Neuronal stem cell (in vitro differentiated cells): ENCODE measurements around the gene WDTC1.
A peak's percentile ranks its signal among the peaks of the same experiment; 100 is the strongest.

Source experiments
- DNase-seq: peaks from one replicate; pipeline ENCODE4 v3.0.0-alpha.2; 2013; ENCODE audit warnings: low spot score
- H2AFZ ChIP-seq: one replicate; pipeline ENCODE4 v1.6.1; 2013; ENCODE audit warnings: mild to moderate bottlenecking, low read length, inconsistent platforms
- H2AK5ac ChIP-seq: 2 replicates; pipeline ENCODE4 v1.6.1; 2013; ENCODE audit warnings: low read depth, mild to moderate bottlenecking, inconsistent platforms, low read length, moderate library complexity, mixed read lengths
- H2BK120ac ChIP-seq: 2 replicates; pipeline ENCODE4 v1.6.1; 2013; ENCODE audit warnings: low read depth, mild to moderate bottlenecking, inconsistent platforms, low read length, moderate library complexity, mixed read lengths
- H2BK12ac ChIP-seq: one replicate; pipeline ENCODE4 v1.6.1; 2013; ENCODE audit warnings: low read length, inconsistent platforms
- H2BK15ac ChIP-seq: 2 replicates; pipeline ENCODE4 v1.6.1; 2013; ENCODE audit warnings: mild to moderate bottlenecking, low read length, inconsistent platforms, mixed read lengths
- H2BK5ac ChIP-seq: one replicate; pipeline ENCODE4 v1.6.1; 2013; ENCODE audit warnings: inconsistent platforms, mild to moderate bottlenecking, low read length, moderate library complexity
- H3K14ac ChIP-seq: one replicate; pipeline ENCODE4 v1.6.1; 2013; ENCODE audit warnings: low read length, inconsistent platforms
- H3K18ac ChIP-seq: 2 replicates; pipeline ENCODE4 v1.6.1; 2013; ENCODE audit warnings: low read length, inconsistent platforms
- H3K23ac ChIP-seq: 2 replicates; pipeline ENCODE4 v1.6.1; 2013; ENCODE audit warnings: low read depth, mild to moderate bottlenecking, mixed read lengths, low read length, inconsistent platforms; ENCODE audit not compliant: poor library complexity
- H3K27ac ChIP-seq: replicated peaks from 3 replicates; pipeline ENCODE4 v1.5.1; 2013; ENCODE audit warnings: low read length, inconsistent platforms
- H3K27me3 ChIP-seq, 3 experiments: 2 replicates each; pipeline ENCODE4 v1.6.1; 2013; ENCODE audit warnings: low read length in 3 of 3, mild to moderate bottlenecking in 2 of 3, inconsistent platforms in 1 of 3, low read depth in 1 of 3, mixed read lengths in 1 of 3, moderate library complexity in 1 of 3; ENCODE audit not compliant: control insufficient read depth in 3 of 3, insufficient read depth in 3 of 3
- H3K36me3 ChIP-seq, 2 donors: replicated peaks in 1 of 2; 2 replicates each; pipeline ENCODE4 v1.6.1; 2013; ENCODE audit warnings: low read length in 2 of 2; ENCODE audit not compliant: control insufficient read depth in 2 of 2, insufficient read depth in 2 of 2
- H3K4ac ChIP-seq: 2 replicates; pipeline ENCODE4 v1.6.1; 2013; ENCODE audit warnings: inconsistent platforms, mild to moderate bottlenecking, low read length, moderate library complexity
- H3K4me1 ChIP-seq, 2 donors: 1 replicate in 1 of 2; 2 replicates in 1 of 2; pipeline ENCODE4 v1.6.1; 2013; ENCODE audit warnings: low read length in 2 of 2, low read depth in 1 of 2; ENCODE audit not compliant: control insufficient read depth in 2 of 2, insufficient read depth in 1 of 2
- H3K4me2 ChIP-seq: one replicate; pipeline ENCODE4 v1.6.1; 2013; ENCODE audit warnings: mild to moderate bottlenecking, low read length, inconsistent platforms; ENCODE audit not compliant: insufficient read depth, poor library complexity, severe bottlenecking
- H3K4me3 ChIP-seq, 2 donors: 2 replicates each; pipeline ENCODE4 v1.5.1; 2013; ENCODE audit warnings: low read length in 2 of 2, mild to moderate bottlenecking in 2 of 2, inconsistent platforms in 1 of 2, moderate library complexity in 1 of 2
- H3K79me1 ChIP-seq: one replicate; pipeline ENCODE4 v1.6.1; 2013; ENCODE audit warnings: low read depth, mild to moderate bottlenecking, inconsistent platforms, low read length, moderate library complexity
- H3K9ac ChIP-seq: one replicate; pipeline ENCODE4 v1.6.1; 2013; ENCODE audit warnings: mild to moderate bottlenecking, low read depth, low read length, inconsistent platforms; ENCODE audit not compliant: poor library complexity
- H3K9me3 ChIP-seq, 2 donors: replicated peaks in 1 of 2; 2 replicates each; pipeline versions ENCODE3 to v1.6.1; 2013; ENCODE audit warnings: low read length in 2 of 2, mild to moderate bottlenecking in 2 of 2, inconsistent platforms in 1 of 2, low read depth in 1 of 2, mixed read lengths in 1 of 2, moderate library complexity in 1 of 2; ENCODE audit not compliant: control insufficient read depth in 2 of 2, insufficient read depth in 1 of 2
- H4K8ac ChIP-seq: one replicate; pipeline ENCODE4 v1.6.1; 2013; ENCODE audit warnings: low read depth, mild to moderate bottlenecking, inconsistent platforms, low read length, moderate library complexity
- H4K91ac ChIP-seq: one replicate; pipeline ENCODE4 v1.6.1; 2013; ENCODE audit warnings: low read length, low read depth, mild to moderate bottlenecking, inconsistent platforms; ENCODE audit not compliant: poor library complexity
- WGBS, 2 donors: extraction: QIAGEN DNeasy Blood & Tissue Kit; methylation state at CpG; one replicate each; pipeline ENCODE4 v1.1.7; 2013; ENCODE audit warnings: missing lambda C conversion rate in 2 of 2, mixed read lengths in 1 of 2; ENCODE audit not compliant: insufficient read length in 2 of 2, insufficient replicate concordance in 1 of 2; ENCODE audit errors: extremely low coverage in 2 of 2; 5-methylcytosine and 5-hydroxymethylcytosine counted together

The WDTC1 gene

GRCh38 chr1:27293915-27294314 is 59.5 kb downstream of the WDTC1 start:
- WGBS, 2 donors, result no CpG with 5 or more reads among the region's 8 CpGs

GRCh38 chr1:27296773-27297291 is 62.4 kb downstream of the WDTC1 start:
- Histone ChIP-seq H4K8ac (no peak overlapping the region), H3K4me3 (no peak overlapping the region), H2BK15ac (no peak overlapping the region), H2AK5ac (peak overlapping the region; percentile 2), H3K23ac (no peak overlapping the region), H3K27ac (no peak overlapping the region), H3K27me3 (no peaks in the 10 kb centered on the region), H2AFZ (no peak overlapping the region), H3K9me3 (peaks cover 0 to 2% of the 10 kb centered on the region in 2 donors), H3K9ac (no peak overlapping the region), H3K18ac (peak overlapping the region; percentile 7), H2BK12ac (no peak overlapping the region), H2BK120ac (no peak overlapping the region), H3K4ac (no peak overlapping the region), H4K91ac (no peak overlapping the region), H2BK5ac (no peak overlapping the region), H3K36me3 (peaks cover 28 to 48% of the 10 kb centered on the region in 2 donors), H3K14ac (no peak overlapping the region), H3K79me1 (no peaks in the 10 kb centered on the region), H3K4me2 (no peak overlapping the region), H3K4me1 (peaks cover 27 to 29% of the 10 kb centered on the region in 2 donors)
- peak; percentile 61 for DNase-seq
- no CpG with 5 or more reads among the region's 10 CpGs for WGBS, 2 donors

More at GRCh38 chr1:27293915-27294314, 59.5 kb downstream of the WDTC1 start:
- Histone ChIP-seq H3K9ac (no peak overlapping the region), H2BK5ac (no peak overlapping the region), H2AFZ (no peak overlapping the region), H2BK15ac (no peak overlapping the region), H3K36me3 (peaks cover 34 to 54% of the 10 kb centered on the region in 2 donors), H3K4me3 (no peak overlapping the region), H4K91ac (peak overlapping the region; percentile 14), H2BK120ac (no peak overlapping the region), H3K23ac (no peak overlapping the region), H4K8ac (no peak overlapping the region), H3K14ac (no peak overlapping the region), H3K9me3 (peaks cover 0 to 4% of the 10 kb centered on the region in 2 donors), H3K4ac (no peak overlapping the region), H2AK5ac (no peak overlapping the region), H2BK12ac (no peak overlapping the region), H3K4me1 (peaks cover 3% of the 10 kb centered on the region in 2 donors), H3K79me1 (no peaks in the 10 kb centered on the region), H3K27me3 (no peaks in the 10 kb centered on the region), H3K18ac (no peak overlapping the region), H3K4me2 (no peak overlapping the region), H3K27ac (no peak overlapping the region)
- no peak for DNase-seq

GRCh38 chr1:27297903-27298302 is 63.5 kb downstream of the WDTC1 start:
- no peak overlapping the region for H2BK5ac ChIP-seq
- H3K4ac ChIP-seq, result no peak overlapping the region
- no peak overlapping the region for H3K23ac ChIP-seq
- H2AFZ ChIP-seq, result no peak overlapping the region
- H3K79me1 ChIP-seq, result no peaks in the 10 kb centered on the region
- H2BK15ac ChIP-seq, result peak overlapping the region; percentile 28
- peaks cover 28 to 29% of the 10 kb centered on the region in 2 donors for H3K4me1 ChIP-seq
- H3K4me2 ChIP-seq, result no peak overlapping the region
- H3K18ac ChIP-seq, result peak overlapping the region; percentile 42
- H4K8ac ChIP-seq, result no peak overlapping the region
- H3K14ac ChIP-seq, result no peak overlapping the region
- no peak overlapping the region for H2BK120ac ChIP-seq
- no CpG with 5 or more reads among the region's 3 CpGs for WGBS, 2 donors
- H2AK5ac ChIP-seq, result peak overlapping the region; percentile 35
- peaks cover 0 to 2% of the 10 kb centered on the region in 2 donors for H3K9me3 ChIP-seq
- DNase-seq, result no peak
- peaks cover 24 to 45% of the 10 kb centered on the region in 2 donors for H3K36me3 ChIP-seq
- H3K4me3 ChIP-seq, result no peak overlapping the region
- H4K91ac ChIP-seq, result no peak overlapping the region
- H3K9ac ChIP-seq, result no peak overlapping the region
- no peaks in the 10 kb centered on the region for H3K27me3 ChIP-seq
- no peak overlapping the region for H3K27ac ChIP-seq
- H2BK12ac ChIP-seq, result no peak overlapping the region

- Histone ChIP-seq H3K18ac (peak overlapping the region; percentile 22), H3K4me3 (no peak overlapping the region)
- no peak for DNase-seq
These were observed 64.4 kb downstream of the WDTC1 start for GRCh38 chr1:27298632-27299384.

More at GRCh38 chr1:27298632-27299384, 64.4 kb downstream of the WDTC1 start:
- H3K27ac ChIP-seq, result peak overlapping the region; percentile 83
- H2AK5ac ChIP-seq, result no peak overlapping the region
- no peak overlapping the region for H3K9ac ChIP-seq
- no peak overlapping the region for H4K91ac ChIP-seq
- H3K27me3 ChIP-seq, result no peaks in the 10 kb centered on the region
- H3K36me3 ChIP-seq, result peaks cover 24 to 41% of the 10 kb centered on the region in 2 donors
- H2AFZ ChIP-seq, result peak overlapping the region; percentile 58
- no peak overlapping the region for H4K8ac ChIP-seq
- peaks cover 28 to 29% of the 10 kb centered on the region in 2 donors for H3K4me1 ChIP-seq
- H3K23ac ChIP-seq, result no peak overlapping the region
- no CpG with 5 or more reads among the region's 8 CpGs for WGBS, 2 donors
- H2BK120ac ChIP-seq, result no peak overlapping the region
- H2BK15ac ChIP-seq, result no peak overlapping the region
- H2BK12ac ChIP-seq, result no peak overlapping the region
- no peak overlapping the region for H3K4me2 ChIP-seq
- H2BK5ac ChIP-seq, result no peak overlapping the region
- no peak overlapping the region for H3K4ac ChIP-seq
- peaks cover 0 to 2% of the 10 kb centered on the region in 2 donors for H3K9me3 ChIP-seq
- H3K14ac ChIP-seq, result no peak overlapping the region
- no peaks in the 10 kb centered on the region for H3K79me1 ChIP-seq
